K562 (cell line): ENCODE results near the gene PRR35. TPM values are rescaled to one million over a fixed set of nuclear protein-coding genes. Genes with fewer than 3 reads are reported as not detected.

Source experiments
- ATAC-seq: fragments of 200-7000 bp; cut with Tn5 transposase; 3 replicates; pipeline ENCODE4 v1.9.1; 2020; ENCODE audit warnings: moderate library complexity
- BruUV-seq: library from RNA; stranded (reverse); fragments of 400-500 nt; replicated peaks from 2 replicates; lab custom pipeline; 2021; lab: Mats Ljungman, UMichigan
- CTCF ChIA-PET: fragments of 300-600 bp; formaldehyde crosslinking; extraction: SDS; loops from one replicate; lab custom pipeline; 2021; ENCODE audit warnings: low intra/inter-chr PET ratio; lab: Yijun Ruan, JAX
- POLR2A ChIA-PET: fragments of 300-600, 350-650 bp; sonication (Branson Sonifier 250); formaldehyde crosslinking; extraction: SDS; loops from one replicate; lab custom pipeline; 2021; ENCODE audit warnings: antibody characterized with exemption, inconsistent platforms; lab: Yijun Ruan, JAX
- DNase-seq, 4 experiments: peaks; one replicate each; pipeline versions ENCODE4 v3.0.0 to v3.0.0-alpha.2; 2011 to 2018; ENCODE audit warnings: low spot score in 3 of 4, mixed read lengths in 3 of 4; ENCODE audit errors: extremely low read depth in 1 of 4
- FAIRE-seq: peaks from 2 replicates; lab custom pipeline; 2011; peaks lifted over from hg19 to GRCh38; lab: Jason Lieb, UNC
- H2AFZ ChIP-seq: 2 replicates; pipeline ENCODE4 v1.6.0; 2011; ENCODE audit warnings: low read depth, low read length, control low read depth, inconsistent platforms
- H3K27ac ChIP-seq: fragments of 200-600 bp; 3 replicates; pipeline ENCODE4 v1.8.0; 2011; ENCODE audit warnings: low read depth, mild to moderate bottlenecking, control low read depth, inconsistent platforms, low read length, moderate library complexity, mixed read lengths; ENCODE audit errors: extremely low read depth
- H3K27me3 ChIP-seq, 2 experiments: fragments of 300-600 bp in 1 of 2; 2 replicates in 1 of 2; 3 replicates in 1 of 2; pipeline versions ENCODE4 v1.6.0 to v1.8.0; 2011; ENCODE audit warnings: inconsistent platforms in 2 of 2, low read length in 2 of 2, mild to moderate bottlenecking in 1 of 2, mixed read lengths in 1 of 2, moderate library complexity in 1 of 2; ENCODE audit not compliant: control insufficient read depth in 2 of 2, insufficient read depth in 2 of 2
- H3K36me3 ChIP-seq: fragments of 300-600 bp; 3 replicates; pipeline ENCODE4 v1.8.0; 2011; ENCODE audit warnings: mild to moderate bottlenecking, low read length, inconsistent platforms; ENCODE audit not compliant: control insufficient read depth, insufficient read depth
- H3K4me1 ChIP-seq, 2 experiments: fragments of 200-600 bp in 1 of 2; replicated peaks in 1 of 2; 2 replicates in 1 of 2; 3 replicates in 1 of 2; pipeline versions ENCODE4 v1.5.1 to v1.8.0; 2011; ENCODE audit warnings: inconsistent platforms in 2 of 2, low read length in 2 of 2, mild to moderate bottlenecking in 1 of 2, mixed read lengths in 1 of 2, moderate library complexity in 1 of 2; ENCODE audit not compliant: control insufficient read depth in 2 of 2, insufficient read depth in 2 of 2
- H3K4me2 ChIP-seq: 2 replicates; pipeline ENCODE4 v1.6.1; 2011; ENCODE audit warnings: low read length, control low read depth, inconsistent platforms, mixed read lengths; ENCODE audit not compliant: insufficient read depth
- H3K4me3 ChIP-seq: fragments of 200-600 bp; sonication (generic), shearing (Covaris generic); 2 replicates; pipeline ENCODE4 v1.5.1; 2016; ENCODE audit warnings: control low read depth, inconsistent platforms
- H3K79me2 ChIP-seq: fragments of 200-600 bp; 3 replicates; pipeline ENCODE4 v1.8.0; 2011; ENCODE audit warnings: low read length, inconsistent platforms; ENCODE audit not compliant: control insufficient read depth, insufficient read depth
- H3K9ac ChIP-seq, 2 experiments: 2 replicates each; pipeline versions ENCODE4 v1.6.0 to v1.6.1; 2011; ENCODE audit warnings: low read depth in 2 of 2, low read length in 2 of 2, control low read depth in 1 of 2, inconsistent platforms in 1 of 2, mild to moderate bottlenecking in 1 of 2, mixed read lengths in 1 of 2; ENCODE audit not compliant: insufficient read depth in 1 of 2
- H3K9me1 ChIP-seq: one replicate; pipeline ENCODE4 v1.6.0; 2011; ENCODE audit warnings: inconsistent platforms, mild to moderate bottlenecking, low read length, moderate library complexity; ENCODE audit not compliant: control insufficient read depth, insufficient read depth
- H3K9me3 ChIP-seq: replicated peaks from 2 replicates; pipeline ENCODE4 v1.5.1; 2011; ENCODE audit warnings: low read depth, low read length, inconsistent platforms; ENCODE audit not compliant: control insufficient read depth, insufficient read depth
- H4K20me1 ChIP-seq: replicated peaks from 2 replicates; pipeline ENCODE4 v1.6.1; 2011; ENCODE audit warnings: low read length, inconsistent platforms, mixed read lengths; ENCODE audit not compliant: control insufficient read depth, insufficient read depth
- FOXA1 ChIP-seq: fragments of 450-650 bp; IDR thresholded peaks from 2 replicates; pipeline ENCODE4 v1.6.1; 2016; ENCODE audit warnings: mild to moderate bottlenecking, borderline replicate concordance
- GATAD2A ChIP-seq: fragments of 450-650 bp; IDR thresholded peaks from 2 replicates; pipeline ENCODE4 v1.6.1; 2017
- POLR3A ChIP-seq: IDR thresholded peaks from 2 replicates; pipeline ENCODE4 v1.6.1; 2011; ENCODE audit warnings: borderline replicate concordance, mild to moderate bottlenecking, moderate library complexity; ENCODE audit not compliant: insufficient read length, insufficient read depth; ENCODE audit errors: extremely low read depth
- RB1 ChIP-seq: fragments of 450-650 bp; IDR thresholded peaks from 2 replicates; pipeline ENCODE4 v1.6.1; 2017; ENCODE audit warnings: low read depth, mild to moderate bottlenecking
- ZBTB17 ChIP-seq: fragments of 450-650 bp; formaldehyde crosslinking; IDR thresholded peaks from 2 replicates; pipeline ENCODE4 v1.4.0; 2020; ENCODE audit warnings: mild to moderate bottlenecking
- ZNF384 ChIP-seq: IDR thresholded peaks from 2 replicates; pipeline ENCODE4 v1.6.1; 2012; ENCODE audit warnings: low read depth, low read length, improper control_type of control experiment
- ZNF445 ChIP-seq: fragments of 250-450 bp; sonication (Bioruptor Pico); IDR thresholded peaks from 2 replicates; pipeline ENCODE4 v1.4.0; 2020; ENCODE audit warnings: low read depth, mild to moderate bottlenecking, moderate library complexity
- WGBS: fragments of 100-300 bp; shearing (Covaris generic); methylation state at CpG from one replicate; pipeline ENCODE4 v1.1.6; 2016; ENCODE audit warnings: low coverage, mixed read lengths; ENCODE audit not compliant: insufficient coverage; ENCODE audit errors: missing lambda C conversion rate; 5-methylcytosine and 5-hydroxymethylcytosine counted together
- in situ Hi-C: fragments of 300-500 bp; cut with MboI; formaldehyde crosslinking; loops from 4 replicates; pipeline ENCODE4 v1.15.0; 2018; ENCODE audit warnings: inconsistent platforms, mixed read lengths
- intact Hi-C: fragments of 100-400 bp; cut with micrococcal nuclease; formaldehyde crosslinking; loops from 2 replicates; pipeline ENCODE4 v1.14.2; 2022
- polyA plus RNA-seq, 8 experiments: library from polyadenylated mRNA; depleted of rRNA in 4 of 8; stranded (reverse) in 5 of 8; unstranded in 3 of 8; fragments of >200 nt; fragmentation: Nextera tagmentation in 2 of 8; fragmentation: Illumina TruSeq in 1 of 8; extraction: Ambion mirVana in 2 of 8; extraction: Trizol in 1 of 8; gene quantifications; 2 replicates each; pipeline versions ENCODE4 v1.2.1 to v1.2.3, GENCODE V29; 2011 to 2014; ENCODE audit warnings: inconsistent platforms in 1 of 8, missing spikeins in 1 of 8
- total RNA-seq, 7 experiments: library from RNA; depleted of rRNA in 6 of 7; stranded (reverse); fragments of >200 nt in 6 of 7; fragmentation: Illumina TruSeq in 2 of 7; extraction: Trizol in 2 of 7; gene quantifications; 2 replicates each; pipeline versions ENCODE4 v1.2.1 to v1.2.3, GENCODE V29; 2011 to 2021; ENCODE audit warnings: low replicate concordance in 1 of 7
- TF ChIP-seq, protein P1 (sequence below): fragments of 450-650 bp; formaldehyde crosslinking; IDR thresholded peaks from 2 replicates; pipeline ENCODE4 v1.4.0; 2020; ENCODE audit warnings: mild to moderate bottlenecking, mixed read lengths
- TF ChIP-seq, protein P2 (sequence below), 2 experiments: IDR thresholded peaks; 2 replicates each; pipeline ENCODE4 v1.6.1; 2011; ENCODE audit warnings: borderline replicate concordance in 1 of 2, control low read depth in 1 of 2, low read depth in 1 of 2, low read length in 1 of 2, mild to moderate bottlenecking in 1 of 2, mixed read lengths in 1 of 2, moderate library complexity in 1 of 2; ENCODE audit not compliant: insufficient read depth in 1 of 2, insufficient read length in 1 of 2, poor library complexity in 1 of 2, severe bottlenecking in 1 of 2; ENCODE audit errors: extremely low read depth in 1 of 2

The PRR35 gene
- total and polyA plus RNA-seq, 9 of the 15 experiments (the other 6 are each of a cell fraction or from before 2014, with no cell fraction given), result 0.17 to 0.45 (median 0.21) TPM; not detected in 5

DNA sequence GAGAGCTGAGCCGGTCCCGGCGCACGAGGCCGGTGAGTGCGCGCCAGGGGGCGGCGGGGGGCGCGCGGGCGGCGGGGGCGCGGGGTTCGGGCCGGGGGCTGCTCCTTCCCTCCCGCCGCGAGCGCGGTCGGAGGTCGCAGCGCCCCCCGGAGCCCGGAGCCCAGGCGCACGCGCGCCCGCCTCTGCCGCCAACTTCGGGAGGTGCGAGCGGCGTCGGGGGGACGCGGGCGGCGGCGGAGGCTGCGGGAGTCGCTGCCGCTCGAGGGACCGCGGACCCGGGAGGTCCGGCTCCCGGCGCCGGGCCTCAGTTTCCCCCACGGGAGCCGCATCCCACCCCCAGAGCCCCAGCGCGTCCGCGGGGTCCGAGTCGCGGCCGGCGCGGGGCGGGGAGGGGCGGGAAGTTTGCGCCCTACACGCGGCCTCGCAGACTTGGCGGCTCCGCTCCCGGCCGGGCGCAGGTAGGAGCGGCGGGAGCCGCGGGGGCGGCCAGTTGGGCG is at the start of gene PRR35 (continued):
- TF ChIP-seq, protein P1, sequence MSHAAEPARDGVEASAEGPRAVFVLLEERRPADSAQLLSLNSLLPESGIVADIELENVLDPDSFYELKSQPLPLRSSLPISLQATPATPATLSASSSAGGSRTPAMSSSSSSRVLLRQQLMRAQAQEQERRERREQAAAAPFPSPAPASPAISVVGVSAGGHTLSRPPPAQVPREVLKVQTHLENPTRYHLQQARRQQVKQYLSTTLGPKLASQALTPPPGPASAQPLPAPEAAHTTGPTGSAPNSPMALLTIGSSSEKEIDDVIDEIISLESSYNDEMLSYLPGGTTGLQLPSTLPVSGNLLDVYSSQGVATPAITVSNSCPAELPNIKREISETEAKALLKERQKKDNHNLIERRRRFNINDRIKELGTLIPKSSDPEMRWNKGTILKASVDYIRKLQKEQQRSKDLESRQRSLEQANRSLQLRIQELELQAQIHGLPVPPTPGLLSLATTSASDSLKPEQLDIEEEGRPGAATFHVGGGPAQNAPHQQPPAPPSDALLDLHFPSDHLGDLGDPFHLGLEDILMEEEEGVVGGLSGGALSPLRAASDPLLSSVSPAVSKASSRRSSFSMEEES, result no peak
- no peak for TF ChIP-seq ZNF445
- TF ChIP-seq GATAD2A, result no peak
- TF ChIP-seq FOXA1, result no peak
- TF ChIP-seq RB1, result 0 out of 2 replicates have a peak, but pooled peaks have one; percentile 25
- TF ChIP-seq, protein P2, sequence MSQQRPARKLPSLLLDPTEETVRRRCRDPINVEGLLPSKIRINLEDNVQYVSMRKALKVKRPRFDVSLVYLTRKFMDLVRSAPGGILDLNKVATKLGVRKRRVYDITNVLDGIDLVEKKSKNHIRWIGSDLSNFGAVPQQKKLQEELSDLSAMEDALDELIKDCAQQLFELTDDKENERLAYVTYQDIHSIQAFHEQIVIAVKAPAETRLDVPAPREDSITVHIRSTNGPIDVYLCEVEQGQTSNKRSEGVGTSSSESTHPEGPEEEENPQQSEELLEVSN (IDR thresholded peaks at IDR 0.05; ENCODE audit: borderline replicate concordance in 1 of 2, extremely low read depth in 1 of 2, insufficient read depth in 1 of 2, insufficient read length in 1 of 2, low read depth in 1 of 2, low read length in 1 of 2, poor library complexity in 1 of 2, severe bottlenecking in 1 of 2), result peak in 1 of 2 experiments; percentile 82

DNA sequence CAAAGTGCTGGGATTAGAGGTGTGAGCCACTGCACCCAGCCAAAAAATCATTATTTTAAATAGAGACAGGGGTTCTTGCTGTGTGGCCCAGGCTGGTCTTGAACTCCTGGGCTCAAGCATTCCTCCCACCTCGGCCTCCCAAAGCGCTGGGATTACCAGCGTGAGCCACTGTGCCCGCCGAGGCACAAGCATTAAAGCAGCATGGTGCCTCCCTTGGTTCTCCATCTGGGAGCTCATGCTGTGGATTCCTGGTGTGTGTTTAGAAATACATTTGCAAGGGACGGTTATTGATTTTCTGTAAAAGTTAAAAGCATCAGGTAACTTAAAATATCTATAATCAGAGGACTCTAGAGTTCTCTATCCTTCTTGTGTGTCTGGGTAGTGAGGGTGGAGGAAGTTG is 47.4 kb upstream of the PRR35 start:
- peaks cover 6% of the 10 kb centered on the region; the same call in 1 of the 3 replicates for H3K36me3 ChIP-seq
- DNase-seq, result no peak
- intact Hi-C loops, result no loop called here
- BruUV-seq, result no TSS peak
- H3K4me1 ChIP-seq, result peaks cover 2 to 31% of the 10 kb centered on the region in 2 experiments; a peak in 4 of 5 replicates
- H3K27me3 ChIP-seq, result no peaks in the 10 kb centered on the region
- H3K9me3 ChIP-seq, result no peaks in the 10 kb centered on the region
- no peaks in the 10 kb centered on the region for H3K9me1 ChIP-seq
- TF ChIP-seq ZBTB17 (CRISPR knock-in tag) (no peak), POLR3A (no peak), ZNF384 (no peak)
- TF ChIP-seq, all 486 proteins: peak for 0
- H4K20me1 ChIP-seq, result no peaks in the 10 kb centered on the region
- no peak overlapping the region for H3K27ac ChIP-seq
- no peak for FAIRE-seq
- ChIA-PET CTCF (no interaction called here), POLR2A (interaction anchor here (0.9 kb wide), 1 partner anchor 101 kb away, joined by 4 read pairs; no protein-coding TSS in a partner anchor)
- no peak for ATAC-seq
- no peaks in the 10 kb centered on the region for H3K79me2 ChIP-seq
- no peak overlapping the region for H2AFZ ChIP-seq
- H3K9ac ChIP-seq, result no peak overlapping the region
- 82% methylated on average over 6 of the region's 6 CpGs for WGBS
- no peak overlapping the region for H3K4me3 ChIP-seq
- H3K4me2 ChIP-seq, result no peak overlapping the region
- in situ Hi-C loops, result no loop called here
